Thymus (tissue), 11 donors: ENCODE data around the gene PER1. TPM values are rescaled to one million over a fixed set of nuclear protein-coding genes. Genes with fewer than 3 reads are reported as not detected.

Experiments used
- DNase-seq, 9 donors: peaks; one replicate each; pipeline ENCODE4 v3.0.0-alpha.2; 2013; ENCODE audit warnings: low spot score in 9 of 9, low read depth in 6 of 9, missing footprints in 1 of 9
- H3K27ac ChIP-seq, 2 donors: one replicate each; pipeline ENCODE4 v1.5.1; 2013; ENCODE audit warnings: control low read depth in 1 of 2, low read depth in 1 of 2, low read length in 1 of 2, mild to moderate bottlenecking in 1 of 2, moderate library complexity in 1 of 2
- H3K27me3 ChIP-seq, 2 donors: one replicate each; pipeline ENCODE4 v1.5.1; 2013; ENCODE audit warnings: low read length in 1 of 2; ENCODE audit not compliant: control insufficient read depth in 2 of 2, insufficient read depth in 1 of 2
- H3K36me3 ChIP-seq, 2 donors: one replicate each; pipeline ENCODE4 v1.5.1; 2013; ENCODE audit warnings: low read length in 1 of 2, mild to moderate bottlenecking in 1 of 2, moderate library complexity in 1 of 2; ENCODE audit not compliant: control insufficient read depth in 2 of 2, insufficient read depth in 2 of 2
- H3K4me1 ChIP-seq, 2 donors: one replicate each; pipeline ENCODE4 v1.5.1; 2013; ENCODE audit warnings: low read length in 2 of 2; ENCODE audit not compliant: control insufficient read depth in 2 of 2, insufficient read depth in 2 of 2
- H3K4me3 ChIP-seq, 2 donors: one replicate each; pipeline ENCODE4 v1.5.1; 2013; ENCODE audit warnings: low read length in 2 of 2, control low read depth in 1 of 2, mild to moderate bottlenecking in 1 of 2
- H3K9me3 ChIP-seq, 2 donors: one replicate each; pipeline ENCODE4 v1.5.1; 2013; ENCODE audit warnings: low read length in 1 of 2, mild to moderate bottlenecking in 1 of 2; ENCODE audit not compliant: control insufficient read depth in 2 of 2, insufficient read depth in 1 of 2
- WGBS: extraction: QIAGEN DNeasy Blood & Tissue Kit; methylation state at CpG from one replicate; pipeline ENCODE4 v1.1.7; 2013; 5-methylcytosine and 5-hydroxymethylcytosine counted together
- polyA plus RNA-seq: library from polyadenylated mRNA; stranded (reverse); fragments of 200-250 nt; gene quantifications from one replicate; pipeline ENCODE4 v1.2.3, GENCODE V29; 2013
- total RNA-seq: library from RNA; stranded (reverse); fragments of 120-200 nt; gene quantifications from one replicate; pipeline ENCODE4 v1.2.4, GENCODE V29; 2013
- donor health status: healthy.

PER1 gene
- total and polyA plus RNA-seq, 2 donors, result 4.2 to 71.9 TPM

DNA sequence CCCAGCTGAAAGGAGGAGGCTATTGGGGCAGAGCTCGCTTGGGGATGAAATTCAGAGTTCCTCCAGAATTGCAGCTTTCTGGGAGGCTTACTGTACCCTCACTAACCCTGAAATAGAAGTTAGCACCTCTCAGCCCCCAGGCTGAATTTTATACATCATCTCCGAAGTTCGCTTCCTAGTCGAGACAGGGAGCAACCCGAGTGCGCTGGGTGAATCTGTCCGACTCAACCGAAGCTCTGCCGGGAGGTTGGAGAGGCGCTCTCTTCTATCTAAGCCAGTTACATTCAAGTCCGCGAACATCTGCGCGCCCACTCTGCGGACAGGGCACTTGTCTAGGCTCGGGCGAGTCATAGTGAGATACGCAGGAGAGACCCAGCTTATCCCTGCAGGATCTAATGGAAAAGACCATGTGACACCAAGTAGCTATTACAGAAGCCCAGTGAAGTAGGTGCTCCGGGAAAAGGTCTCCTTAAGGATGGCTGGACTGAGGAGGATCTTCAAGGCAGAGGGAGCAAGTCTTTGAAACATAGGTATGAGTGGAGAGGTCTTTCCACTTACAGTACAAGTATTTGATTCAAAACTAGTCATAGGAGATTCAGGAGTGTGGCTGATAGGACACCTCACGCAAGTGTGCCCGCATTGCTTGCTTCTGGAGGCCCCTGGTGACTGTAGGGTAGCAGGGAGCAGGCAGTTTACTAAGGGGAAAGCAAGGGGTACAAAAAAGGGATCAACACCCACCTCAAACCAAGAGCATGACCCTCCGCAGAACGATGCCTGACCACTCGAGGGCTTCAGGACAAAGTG is 27.7 kb downstream of the PER1 start:
- WGBS, result 3% methylated on average over 24 of the region's 24 CpGs
- peak in 1 of 9 donors; percentile 27 for DNase-seq
- peaks cover 63 to 98% of the 10 kb centered on the region in 2 donors for H3K27me3 ChIP-seq
- peaks cover 30 to 70% of the 10 kb centered on the region in 2 donors for H3K4me1 ChIP-seq
- H3K4me3 ChIP-seq, result peak overlapping the region; percentile 4 to 52
- no peaks in the 10 kb centered on the region for H3K36me3 ChIP-seq
- H3K9me3 ChIP-seq, result peaks cover 0 to 13% of the 10 kb centered on the region in 2 donors
- H3K27ac ChIP-seq, result no peak overlapping the region

DNA sequence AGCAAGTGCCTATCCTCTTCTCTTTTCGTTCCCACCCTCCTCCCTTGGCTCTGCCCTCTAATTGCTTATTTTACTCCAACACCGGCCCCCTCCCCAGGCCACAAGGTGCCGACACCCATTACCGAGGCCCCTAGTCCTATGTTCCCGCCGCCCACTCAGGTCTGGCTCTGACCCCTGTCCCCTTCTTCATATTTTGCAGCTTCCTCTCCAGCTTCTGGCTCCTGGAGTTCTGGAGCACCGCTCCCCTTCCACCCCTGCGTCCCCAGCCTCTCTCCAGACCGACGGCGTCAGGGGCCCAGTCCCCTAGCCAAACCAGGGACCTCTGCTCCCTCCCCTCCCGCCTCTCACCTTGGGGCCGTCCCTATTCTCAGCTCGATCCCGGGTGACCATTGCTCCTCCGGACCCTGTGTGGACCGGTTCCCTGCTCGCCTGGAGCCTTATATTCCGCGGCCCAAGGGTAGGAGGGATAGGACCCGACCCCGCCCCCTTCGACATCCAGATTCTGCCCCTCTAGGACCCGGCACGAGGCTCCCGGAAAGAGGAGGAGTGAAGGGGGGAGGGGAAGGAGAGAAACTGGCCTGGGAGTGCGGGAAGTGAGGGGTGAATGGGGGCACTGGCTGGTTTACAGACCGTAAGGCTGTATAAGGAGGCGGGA is 28.4 kb downstream of the PER1 start, which contains the start of gene HES7:
TSS of gene HES7 (minus strand) at position 412 of the 655 bp plus-strand sequence. CDS start at position 390, 22 bp downstream.
- Histone ChIP-seq H3K4me3 (peak within 1 kb of the TSS; percentile 4 to 52), H3K4me1 (peaks cover 30 to 73% of the 10 kb centered on the region in 2 donors), H3K36me3 (no peaks in the 10 kb centered on the region), H3K27me3 (peaks cover 63 to 93% of the 10 kb centered on the region in 2 donors), H3K9me3 (peaks cover 0 to 13% of the 10 kb centered on the region in 2 donors), H3K27ac (no peak within 1 kb of the TSS)
- 1% methylated on average over 29 of the region's 29 CpGs for WGBS
- peak in 1 of 9 donors; percentile 12 for DNase-seq

DNA sequence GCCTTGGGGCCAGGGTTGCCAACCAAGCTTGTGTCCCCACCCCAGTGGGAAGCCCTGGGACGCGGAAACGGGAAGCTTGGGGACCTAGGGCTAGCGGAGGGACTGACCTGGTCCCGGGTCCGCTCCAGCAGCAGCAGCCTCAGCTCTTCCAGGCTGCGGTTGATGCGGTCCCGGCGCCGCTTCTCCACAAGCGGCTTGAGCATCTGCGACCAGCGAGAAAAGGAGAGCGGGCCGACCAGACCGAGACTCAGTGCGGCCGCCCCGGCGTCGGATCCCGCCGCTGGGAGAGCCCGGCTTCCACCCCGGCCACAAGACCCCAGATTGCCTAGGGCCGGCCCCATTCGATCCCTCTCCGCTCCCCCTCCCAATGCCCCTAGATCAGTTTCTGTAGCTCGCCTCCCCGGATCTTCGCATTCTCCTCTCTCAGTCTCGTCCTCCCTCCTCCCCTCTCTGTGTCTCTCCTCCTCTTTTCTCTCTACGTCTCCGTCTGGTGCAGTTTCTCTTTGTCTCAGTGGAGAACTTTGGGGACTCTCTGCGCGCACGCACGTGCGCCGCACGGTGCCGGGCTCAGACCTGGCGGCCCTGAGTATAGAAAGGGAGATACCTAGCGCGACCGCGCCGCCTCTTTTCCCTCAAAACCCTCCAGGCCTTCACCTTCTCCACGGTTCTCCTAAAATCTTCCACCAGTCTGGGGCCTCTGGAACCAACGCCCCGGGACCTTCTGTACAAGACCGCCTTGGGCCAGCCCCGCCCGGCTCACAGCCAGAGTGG is 29.1 kb downstream of the PER1 start:
- Histone ChIP-seq H3K36me3 (no peaks in the 10 kb centered on the region), H3K4me3 (peak overlapping the region in 1 of 2 donors; percentile 44), H3K4me1 (peaks cover 33 to 80% of the 10 kb centered on the region in 2 donors), H3K27me3 (peaks cover 59 to 93% of the 10 kb centered on the region in 2 donors), H3K27ac (no peak overlapping the region), H3K9me3 (peaks cover 0 to 14% of the 10 kb centered on the region in 2 donors)
- WGBS, result under 1% methylated on average over 55 of the region's 55 CpGs
- peak in 1 of 9 donors; percentile 52 for DNase-seq

GRCh38 chr17:8122422-8122923 is 29.7 kb downstream of the PER1 start:
- 1% methylated on average over 29 of the region's 29 CpGs for WGBS

DNA sequence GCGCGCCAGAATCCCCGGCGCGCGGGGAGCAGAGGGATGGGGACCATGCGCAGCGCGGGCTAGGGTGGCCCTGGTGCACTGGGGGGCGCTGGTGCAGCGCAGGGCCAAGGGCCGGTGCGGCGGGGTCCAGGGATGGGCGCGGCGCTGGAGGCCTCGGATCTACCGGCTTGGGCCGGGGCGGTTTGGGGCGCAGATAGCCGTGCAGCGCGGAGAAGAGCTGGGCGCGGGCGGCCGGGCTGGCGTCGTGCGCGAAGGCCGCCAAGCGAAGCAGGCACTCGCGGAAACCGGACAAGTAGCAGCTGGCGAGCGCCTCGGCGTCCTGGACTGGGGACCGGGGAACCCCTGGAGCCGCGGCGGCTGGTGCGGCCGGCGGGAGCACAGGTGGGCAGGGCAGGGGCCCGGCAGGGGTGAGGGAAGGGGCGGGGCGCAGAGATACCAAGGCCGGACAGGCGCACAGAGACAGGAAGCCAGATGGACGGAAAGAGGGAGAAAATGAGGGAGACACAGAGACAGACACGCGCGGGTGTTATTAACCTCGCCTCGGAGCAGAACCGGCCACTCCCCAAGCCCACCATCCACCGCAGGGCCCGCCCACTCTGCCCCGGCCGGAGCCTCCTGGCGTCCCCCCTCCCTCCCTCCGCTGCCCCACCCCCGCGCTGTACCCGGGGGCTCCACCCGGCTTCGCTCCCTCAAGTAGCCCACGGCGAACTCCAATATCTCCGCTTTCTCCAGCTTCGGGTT is 30.4 kb downstream of the PER1 start:
- peaks cover 62 to 93% of the 10 kb centered on the region in 2 donors for H3K27me3 ChIP-seq
- WGBS, result under 1% methylated on average over 76 of the region's 76 CpGs
- peak in 1 of 9 donors; percentile 46 for DNase-seq
- H3K9me3 ChIP-seq, result peaks cover 0 to 22% of the 10 kb centered on the region in 2 donors
- H3K36me3 ChIP-seq, result no peaks in the 10 kb centered on the region
- H3K27ac ChIP-seq, result no peak overlapping the region
- H3K4me1 ChIP-seq, result peaks cover 35 to 84% of the 10 kb centered on the region in 2 donors
- peak overlapping the region; percentile 21 to 44 for H3K4me3 ChIP-seq

More at GRCh38 chr17:8122422-8122923, 29.7 kb downstream of the PER1 start:
- Histone ChIP-seq H3K27ac (no peak overlapping the region), H3K36me3 (no peaks in the 10 kb centered on the region), H3K4me3 (peak overlapping the region; percentile 21 to 44), H3K9me3 (peaks cover 0 to 20% of the 10 kb centered on the region in 2 donors), H3K27me3 (peaks cover 63 to 93% of the 10 kb centered on the region in 2 donors), H3K4me1 (peaks cover 35 to 86% of the 10 kb centered on the region in 2 donors)
- peak in 1 of 9 donors; percentile 13 for DNase-seq

- DNase-seq, result no peak
- H3K9me3 ChIP-seq, result peaks cover 0 to 22% of the 10 kb centered on the region in 2 donors
- H3K4me1 ChIP-seq, result peaks cover 35 to 79% of the 10 kb centered on the region in 2 donors
- under 1% methylated on average over 25 of the region's 25 CpGs for WGBS
- peaks cover 64 to 93% of the 10 kb centered on the region in 2 donors for H3K27me3 ChIP-seq
- no peak overlapping the region for H3K27ac ChIP-seq
- H3K36me3 ChIP-seq, result no peaks in the 10 kb centered on the region
- H3K4me3 ChIP-seq, result peak overlapping the region in 1 of 2 donors; percentile 44
These were observed 30.9 kb downstream of the PER1 start for GRCh38 chr17:8121407-8121680.

DNA sequence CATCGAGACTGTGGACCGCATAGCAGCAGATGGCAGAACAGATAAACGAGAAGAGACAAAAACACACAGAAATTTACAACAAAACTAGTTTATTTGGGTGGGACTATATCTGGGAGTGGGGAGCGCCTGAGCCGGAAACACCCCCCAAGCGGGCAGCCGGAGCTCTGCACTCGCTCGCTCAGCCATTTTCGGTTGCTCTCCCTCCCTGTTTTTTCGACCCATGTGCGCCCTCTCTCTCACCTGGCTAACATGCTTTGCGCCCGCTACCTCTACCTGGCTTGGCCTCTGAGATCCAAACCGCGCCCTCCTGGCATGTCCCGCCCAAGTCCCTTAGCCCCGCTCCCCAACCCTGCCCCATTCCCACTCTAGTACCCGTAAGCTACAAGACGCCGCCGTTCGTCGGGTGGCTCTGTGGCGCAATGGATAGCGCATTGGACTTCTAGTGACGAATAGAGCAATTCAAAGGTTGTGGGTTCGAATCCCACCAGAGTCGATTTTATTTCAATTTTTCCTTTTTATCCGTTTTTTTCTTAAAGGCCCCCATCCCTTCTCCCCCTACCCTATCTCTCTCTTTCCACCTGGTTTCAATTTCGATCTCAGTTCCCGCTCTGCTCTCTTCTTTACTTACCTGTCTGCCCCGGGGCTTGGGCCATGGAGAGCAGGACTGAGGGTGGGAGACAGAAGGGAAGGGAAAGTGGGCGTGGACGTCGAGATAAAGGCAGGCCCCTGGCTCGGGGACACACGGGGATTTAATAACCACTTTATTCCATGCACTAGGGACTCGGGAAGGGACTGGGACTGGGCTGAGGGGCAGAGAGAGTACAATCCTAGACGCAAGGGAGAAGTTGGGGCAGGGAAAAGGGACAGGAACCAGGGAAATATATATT is 31.4 kb downstream of the PER1 start:
- peaks cover 70 to 93% of the 10 kb centered on the region in 2 donors for H3K27me3 ChIP-seq
- H3K9me3 ChIP-seq, result peaks cover 0 to 22% of the 10 kb centered on the region in 2 donors
- peaks cover 35 to 74% of the 10 kb centered on the region in 2 donors for H3K4me1 ChIP-seq
- peak overlapping the region; percentile 30 to 44 for H3K4me3 ChIP-seq
- H3K27ac ChIP-seq, result peak overlapping the region in 1 of 2 donors; percentile 29
- H3K36me3 ChIP-seq, result no peaks in the 10 kb centered on the region
- under 1% methylated on average over 40 of the region's 40 CpGs for WGBS
- DNase-seq, result peak in 1 of 9 donors; percentile 8
